ENCODE results near the gene PILRA. TPM values are rescaled to one million over a fixed set of nuclear protein-coding genes. Genes with fewer than 3 reads are reported as not detected.

PILRA gene
- total RNA-seq, 4 donors from 2014 or later = 3.3 to 20.6 (median 6.7) TPM

- Histone ChIP-seq H3K27me3 (no peaks in the 10 kb centered on the region), H3K9me3 (no peaks in the 10 kb centered on the region), H3K27ac (no peak overlapping the region), H3K4me1 (no peaks in the 10 kb centered on the region), H3K4me3 (no peak overlapping the region), H3K36me3 (no peaks in the 10 kb centered on the region)
- intact Hi-C loops (cut with DNase I; ENCODE audit: low total_unique reads) = no loop called here
- TF ChIP-seq CTCF (IDR thresholded peaks at IDR 0.05) (no peak), POLR2A (IDR thresholded peaks at IDR 0.05) (no peak)
- no peak for DNase-seq
Observed at GRCh38 chr7:100400656-100401055, 27.4 kb downstream of the PILRA start.

- Histone ChIP-seq H3K4me3 (no peak overlapping the region), H3K4me1 (no peaks in the 10 kb centered on the region), H3K9me3 (no peaks in the 10 kb centered on the region), H3K27me3 (no peaks in the 10 kb centered on the region), H3K36me3 (no peaks in the 10 kb centered on the region), H3K27ac (no peak overlapping the region)
- intact Hi-C loops (cut with DNase I; ENCODE audit: low total_unique reads) = no loop called here
- TF ChIP-seq POLR2A (IDR thresholded peaks at IDR 0.05) (no peak), CTCF (IDR thresholded peaks at IDR 0.05) (no peak)
- no peak for DNase-seq
Observed at GRCh38 chr7:100401811-100402210, 28.5 kb downstream of the PILRA start.

- Histone ChIP-seq H3K27ac (no peak overlapping the region), H3K4me1 (no peaks in the 10 kb centered on the region), H3K36me3 (no peaks in the 10 kb centered on the region), H3K9me3 (no peaks in the 10 kb centered on the region), H3K4me3 (no peak overlapping the region), H3K27me3 (no peaks in the 10 kb centered on the region)
- DNase-seq = no peak
- TF ChIP-seq POLR2A (IDR thresholded peaks at IDR 0.05) (no peak), CTCF (IDR thresholded peaks at IDR 0.05) (no peak)
- intact Hi-C loops (cut with DNase I; ENCODE audit: low total_unique reads) = no loop called here
Observed at GRCh38 chr7:100402241-100402640, 29.0 kb downstream of the PILRA start.

GRCh38 chr7:100406767-100407166 is 33.5 kb downstream of the PILRA start:
- H3K27me3 ChIP-seq = no peaks in the 10 kb centered on the region
- no peak for DNase-seq
- no peak for TF ChIP-seq POLR2A (IDR thresholded peaks at IDR 0.05)
- TF ChIP-seq CTCF (IDR thresholded peaks at IDR 0.05) = no peak
- no peaks in the 10 kb centered on the region for H3K9me3 ChIP-seq
- H3K4me1 ChIP-seq = no peaks in the 10 kb centered on the region
- H3K27ac ChIP-seq = peak overlapping the region in 1 of 2 donors; percentile 54
- no peak overlapping the region for H3K4me3 ChIP-seq
- intact Hi-C loops (cut with DNase I; ENCODE audit: low total_unique reads) = no loop called here
- no peaks in the 10 kb centered on the region for H3K36me3 ChIP-seq

- Histone ChIP-seq H3K4me3 (no peak overlapping the region), H3K9me3 (no peaks in the 10 kb centered on the region), H3K36me3 (no peaks in the 10 kb centered on the region), H3K4me1 (no peaks in the 10 kb centered on the region), H3K27ac (peak overlapping the region in 1 of 2 donors; percentile 54), H3K27me3 (no peaks in the 10 kb centered on the region)
- intact Hi-C loops (cut with DNase I; ENCODE audit: low total_unique reads) = no loop called here
- TF ChIP-seq POLR2A (IDR thresholded peaks at IDR 0.05) (no peak), CTCF (IDR thresholded peaks at IDR 0.05) (peak; percentile 52 to 79 (median 63))
- peak in 1 of 2 donors; percentile 53 for DNase-seq
Observed at GRCh38 chr7:100407285-100408180, 34.2 kb downstream of the PILRA start.

All from uterus (tissue), 4 donors.